ENCODE results near the gene MACROD2.

The MACROD2 gene

DNA sequence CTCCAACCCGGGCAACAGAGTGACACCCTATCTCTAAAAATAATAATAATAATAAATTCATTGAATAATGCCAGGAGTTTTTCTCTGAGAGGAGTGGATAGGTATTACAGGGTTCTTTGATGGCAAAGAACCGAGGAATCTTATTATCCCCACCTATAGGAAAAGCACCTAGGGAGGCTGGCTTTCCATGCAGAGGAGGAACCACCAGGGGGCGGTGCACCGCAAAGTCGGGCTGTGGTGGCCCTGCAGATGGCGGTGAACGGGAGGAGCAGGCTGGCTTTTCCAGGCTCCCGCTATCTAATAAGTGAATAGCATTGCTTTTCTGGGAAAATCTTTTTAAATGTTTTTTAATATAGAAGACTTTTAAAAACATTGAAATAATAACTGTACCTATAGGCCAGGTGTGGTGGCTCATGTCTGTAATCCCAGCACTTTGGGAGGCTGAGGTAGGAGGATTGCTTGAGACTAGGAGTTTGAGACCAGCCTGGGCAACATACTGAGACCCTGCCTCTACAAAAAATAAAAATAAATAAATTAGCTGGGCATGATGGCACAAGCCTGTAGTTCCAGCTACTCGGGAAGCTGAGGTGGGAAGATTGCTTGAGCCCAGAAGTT is 1713.8 kb downstream of the MACROD2 start:
- Histone ChIP-seq H3K36me3 (ENCODE audit: low read length) (no peaks in the 10 kb centered on the region), H3K79me2 (ENCODE audit: insufficient read depth, low read length) (no peaks in the 10 kb centered on the region), H3K27ac (ENCODE audit: low read depth, low read length) (no peak overlapping the region), H3K4me2 (ENCODE audit: low read depth, low read length, poor library complexity, severe bottlenecking) (no peak overlapping the region), H3K9me3 (ENCODE audit: insufficient read depth, low read length) (no peaks in the 10 kb centered on the region), H3K4me3 (ENCODE audit: insufficient read depth, low read length, poor library complexity, severe bottlenecking) (no peak overlapping the region), H2AFZ (ENCODE audit: low read depth, low read length, severe bottlenecking) (no peak overlapping the region), H3F3A (ENCODE audit: insufficient read depth) (no peaks in the 10 kb centered on the region), H4K20me1 (ENCODE audit: low read depth, low read length) (no peaks in the 10 kb centered on the region), H3K9ac (ENCODE audit: low read length) (no peak overlapping the region), H3K27me3 (ENCODE audit: low read length) (no peaks in the 10 kb centered on the region), H3K9me2 (replicated peaks; ENCODE audit: insufficient read depth, low read length) (no peaks in the 10 kb centered on the region)
- TF ChIP-seq, protein P1, sequence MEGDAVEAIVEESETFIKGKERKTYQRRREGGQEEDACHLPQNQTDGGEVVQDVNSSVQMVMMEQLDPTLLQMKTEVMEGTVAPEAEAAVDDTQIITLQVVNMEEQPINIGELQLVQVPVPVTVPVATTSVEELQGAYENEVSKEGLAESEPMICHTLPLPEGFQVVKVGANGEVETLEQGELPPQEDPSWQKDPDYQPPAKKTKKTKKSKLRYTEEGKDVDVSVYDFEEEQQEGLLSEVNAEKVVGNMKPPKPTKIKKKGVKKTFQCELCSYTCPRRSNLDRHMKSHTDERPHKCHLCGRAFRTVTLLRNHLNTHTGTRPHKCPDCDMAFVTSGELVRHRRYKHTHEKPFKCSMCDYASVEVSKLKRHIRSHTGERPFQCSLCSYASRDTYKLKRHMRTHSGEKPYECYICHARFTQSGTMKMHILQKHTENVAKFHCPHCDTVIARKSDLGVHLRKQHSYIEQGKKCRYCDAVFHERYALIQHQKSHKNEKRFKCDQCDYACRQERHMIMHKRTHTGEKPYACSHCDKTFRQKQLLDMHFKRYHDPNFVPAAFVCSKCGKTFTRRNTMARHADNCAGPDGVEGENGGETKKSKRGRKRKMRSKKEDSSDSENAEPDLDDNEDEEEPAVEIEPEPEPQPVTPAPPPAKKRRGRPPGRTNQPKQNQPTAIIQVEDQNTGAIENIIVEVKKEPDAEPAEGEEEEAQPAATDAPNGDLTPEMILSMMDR (IDR thresholded peaks at IDR 0.05; ENCODE audit: insufficient read depth, low read length, poor library complexity, severe bottlenecking), result peak; percentile 50
- TF ChIP-seq EZH2phosphoT487 (conservative IDR thresholded peaks at IDR 0.05; ENCODE audit: low read length), result no peak

DNA sequence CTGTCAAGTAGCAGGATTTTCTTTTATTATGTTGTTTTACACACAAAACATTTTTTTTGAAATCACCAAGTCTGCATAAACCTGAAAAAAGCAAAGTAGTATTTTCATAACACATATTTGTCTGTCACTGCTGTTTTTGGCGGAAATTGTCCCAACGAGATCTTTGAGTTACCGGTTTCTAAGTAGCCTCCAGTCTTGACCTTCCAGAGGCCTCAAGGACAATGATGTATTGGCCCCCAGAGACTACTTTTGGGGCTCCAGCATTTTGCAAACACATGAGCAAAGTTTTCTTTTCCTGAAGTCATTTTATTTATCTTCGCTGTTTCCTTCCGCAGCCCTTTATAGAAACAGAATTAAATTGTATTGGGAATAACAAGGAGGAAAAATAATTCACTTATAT is 1715.3 kb downstream of the MACROD2 start:
- Histone ChIP-seq H3K9ac (ENCODE audit: low read length) (no peak overlapping the region), H3K27ac (ENCODE audit: low read depth, low read length) (no peak overlapping the region), H3F3A (ENCODE audit: insufficient read depth) (no peaks in the 10 kb centered on the region), H3K4me2 (ENCODE audit: low read depth, low read length, poor library complexity, severe bottlenecking) (no peak overlapping the region), H4K20me1 (ENCODE audit: low read depth, low read length) (no peaks in the 10 kb centered on the region), H3K27me3 (ENCODE audit: low read length) (no peaks in the 10 kb centered on the region), H3K9me2 (replicated peaks; ENCODE audit: insufficient read depth, low read length) (no peaks in the 10 kb centered on the region), H3K9me3 (ENCODE audit: insufficient read depth, low read length) (no peaks in the 10 kb centered on the region), H2AFZ (ENCODE audit: low read depth, low read length, severe bottlenecking) (no peak overlapping the region), H3K36me3 (ENCODE audit: low read length) (no peaks in the 10 kb centered on the region), H3K4me3 (ENCODE audit: insufficient read depth, low read length, poor library complexity, severe bottlenecking) (no peak overlapping the region), H3K79me2 (ENCODE audit: insufficient read depth, low read length) (no peaks in the 10 kb centered on the region)
- no peak for TF ChIP-seq EZH2phosphoT487 (conservative IDR thresholded peaks at IDR 0.05; ENCODE audit: low read length)
- TF ChIP-seq, protein P1 (IDR thresholded peaks at IDR 0.05; ENCODE audit: insufficient read depth, low read length, poor library complexity, severe bottlenecking), result no peak

DNA sequence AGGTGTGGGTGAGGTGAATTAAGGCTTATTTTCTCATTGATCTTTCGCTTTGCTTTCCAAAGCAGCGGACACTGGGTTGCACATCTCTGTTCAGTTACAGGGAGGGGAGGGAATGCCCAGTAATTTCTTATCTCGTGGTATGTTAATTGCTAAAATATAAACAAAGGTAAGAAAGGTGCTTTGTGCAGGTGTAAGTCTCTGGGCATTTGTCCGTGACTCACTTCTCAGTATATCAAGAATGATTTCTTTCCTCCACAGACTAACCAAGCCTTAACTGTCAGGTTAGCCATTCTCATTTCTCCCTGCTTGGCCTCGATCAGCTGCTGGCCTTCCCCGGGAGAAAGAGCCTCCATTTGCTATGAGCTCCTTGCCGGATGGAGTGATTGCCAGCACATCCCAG is 1715.9 kb downstream of the MACROD2 start:
- Histone ChIP-seq H4K20me1 (ENCODE audit: low read depth, low read length) (no peaks in the 10 kb centered on the region), H2AFZ (ENCODE audit: low read depth, low read length, severe bottlenecking) (no peak overlapping the region)

More for the DNA sequence above, 1715.9 kb downstream of the MACROD2 start:
- Histone ChIP-seq H3K27ac (ENCODE audit: low read depth, low read length) (no peak overlapping the region), H3K9me2 (replicated peaks; ENCODE audit: insufficient read depth, low read length) (no peaks in the 10 kb centered on the region), H3F3A (ENCODE audit: insufficient read depth) (no peaks in the 10 kb centered on the region), H3K27me3 (ENCODE audit: low read length) (no peaks in the 10 kb centered on the region; the same call in 1 of the 2 replicates), H3K9me3 (ENCODE audit: insufficient read depth, low read length) (no peaks in the 10 kb centered on the region), H3K9ac (ENCODE audit: low read length) (no peak overlapping the region), H3K4me2 (ENCODE audit: low read depth, low read length, poor library complexity, severe bottlenecking) (no peak overlapping the region), H3K36me3 (ENCODE audit: low read length) (no peaks in the 10 kb centered on the region), H3K79me2 (ENCODE audit: insufficient read depth, low read length) (no peaks in the 10 kb centered on the region), H3K4me3 (ENCODE audit: insufficient read depth, low read length, poor library complexity, severe bottlenecking) (no peak overlapping the region)
- TF ChIP-seq EZH2phosphoT487 (conservative IDR thresholded peaks at IDR 0.05; ENCODE audit: low read length), result no peak
- TF ChIP-seq, protein P1 (IDR thresholded peaks at IDR 0.05; ENCODE audit: insufficient read depth, low read length, poor library complexity, severe bottlenecking), result no peak
